ENCODE measurements around the gene B3GAT3.
A peak's percentile ranks its signal among the peaks of the same experiment; 100 is the strongest.
"Not testable (repeated sequence)": the region's sequence is repeated elsewhere in the genome, so short reads cannot be mapped to it uniquely, and the experiment has no call there.

Gene B3GAT3

DNA sequence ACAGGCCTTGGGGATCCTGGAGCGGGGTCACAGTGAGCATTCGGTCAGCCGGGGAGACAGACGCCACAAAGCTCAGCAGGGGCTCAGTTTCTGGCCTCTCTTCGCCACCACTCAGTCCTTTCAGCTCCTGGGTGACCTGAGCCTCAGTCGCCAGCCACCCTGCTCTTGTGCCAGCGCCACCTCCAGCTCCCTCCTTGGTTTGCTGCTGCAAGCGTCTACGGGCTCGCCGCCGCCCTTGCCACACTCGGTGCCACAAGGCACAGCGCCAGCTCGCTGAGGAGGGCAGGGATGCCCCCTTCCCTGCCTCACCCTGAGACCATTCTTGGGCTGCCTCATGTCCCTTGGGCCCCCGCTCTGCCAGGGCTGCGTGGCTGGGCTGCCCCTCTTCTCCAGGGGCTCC lies 46.6 kb downstream of the B3GAT3 start:
- 86 to 89% methylated on average over 15 to 17 of the region's 17 CpGs for WGBS, 2 experiments (ENCODE audit: insufficient coverage in 2 of 2)
- Histone ChIP-seq H3K9me3 (ENCODE audit: control insufficient read depth, low read length) (no peaks in the 10 kb centered on the region), H3K36me3 (ENCODE audit: control insufficient read depth, insufficient read depth, low read length) (peaks cover 70% of the 10 kb centered on the region), H3K4me1 (ENCODE audit: control insufficient read depth, insufficient read depth, low read length, poor library complexity, severe bottlenecking) (peaks cover 25% of the 10 kb centered on the region), H3K27ac (ENCODE audit: low read depth, low read length, severe bottlenecking) (peak overlapping the region; percentile 1), H3K4me3 (ENCODE audit: extremely low read depth, insufficient read depth, low read length, poor library complexity, severe bottlenecking) (peak overlapping the region; percentile 100)

DNA sequence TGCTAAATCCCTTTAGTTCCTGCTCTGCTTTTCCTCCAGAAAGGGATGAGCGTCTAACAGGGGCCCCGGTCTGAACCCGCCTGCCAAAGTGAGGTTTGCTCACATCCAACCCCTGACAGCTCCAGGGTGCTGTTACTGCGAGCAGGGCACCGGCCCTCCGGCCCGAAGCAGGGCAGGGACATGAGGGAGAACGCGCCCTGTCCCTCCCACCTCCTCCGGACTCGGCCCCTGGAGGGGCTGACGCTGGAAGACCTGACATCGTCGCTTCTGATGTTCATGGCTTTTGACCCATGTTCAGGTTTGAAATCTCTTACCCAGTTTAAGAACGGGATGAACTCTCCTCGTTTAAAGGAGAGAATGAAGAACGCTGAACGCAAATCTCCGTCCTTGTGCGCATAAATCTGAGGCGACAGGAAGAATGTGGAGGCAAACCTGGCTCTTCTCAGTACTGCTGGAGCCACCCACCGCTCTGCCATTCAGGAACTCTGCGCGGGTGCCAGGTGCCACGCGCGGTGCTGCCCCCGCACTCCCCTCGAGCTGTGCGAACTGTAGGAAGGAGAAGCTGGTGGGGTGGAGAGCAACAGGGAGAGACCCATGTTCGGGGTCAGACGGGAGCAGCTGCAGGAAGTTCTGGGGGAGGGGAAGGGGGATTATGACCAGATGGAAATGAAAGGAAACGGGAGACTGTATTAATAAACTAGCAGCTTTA lies 47.3 kb downstream of the B3GAT3 start:
- WGBS, 2 experiments (ENCODE audit: insufficient coverage in 2 of 2) = 13 to 19% methylated on average over 26 to 29 of the region's 33 CpGs
- H3K4me3 ChIP-seq (ENCODE audit: extremely low read depth, insufficient read depth, low read length, poor library complexity, severe bottlenecking) = peak overlapping the region; percentile 100
- H3K4me1 ChIP-seq (ENCODE audit: control insufficient read depth, insufficient read depth, low read length, poor library complexity, severe bottlenecking) = peaks cover 25% of the 10 kb centered on the region
- H3K9me3 ChIP-seq (ENCODE audit: control insufficient read depth, low read length) = no peaks in the 10 kb centered on the region
- peaks cover 70% of the 10 kb centered on the region for H3K36me3 ChIP-seq (ENCODE audit: control insufficient read depth, insufficient read depth, low read length)
- H3K27ac ChIP-seq (ENCODE audit: low read depth, low read length, severe bottlenecking) = peak overlapping the region; percentile 95

DNA sequence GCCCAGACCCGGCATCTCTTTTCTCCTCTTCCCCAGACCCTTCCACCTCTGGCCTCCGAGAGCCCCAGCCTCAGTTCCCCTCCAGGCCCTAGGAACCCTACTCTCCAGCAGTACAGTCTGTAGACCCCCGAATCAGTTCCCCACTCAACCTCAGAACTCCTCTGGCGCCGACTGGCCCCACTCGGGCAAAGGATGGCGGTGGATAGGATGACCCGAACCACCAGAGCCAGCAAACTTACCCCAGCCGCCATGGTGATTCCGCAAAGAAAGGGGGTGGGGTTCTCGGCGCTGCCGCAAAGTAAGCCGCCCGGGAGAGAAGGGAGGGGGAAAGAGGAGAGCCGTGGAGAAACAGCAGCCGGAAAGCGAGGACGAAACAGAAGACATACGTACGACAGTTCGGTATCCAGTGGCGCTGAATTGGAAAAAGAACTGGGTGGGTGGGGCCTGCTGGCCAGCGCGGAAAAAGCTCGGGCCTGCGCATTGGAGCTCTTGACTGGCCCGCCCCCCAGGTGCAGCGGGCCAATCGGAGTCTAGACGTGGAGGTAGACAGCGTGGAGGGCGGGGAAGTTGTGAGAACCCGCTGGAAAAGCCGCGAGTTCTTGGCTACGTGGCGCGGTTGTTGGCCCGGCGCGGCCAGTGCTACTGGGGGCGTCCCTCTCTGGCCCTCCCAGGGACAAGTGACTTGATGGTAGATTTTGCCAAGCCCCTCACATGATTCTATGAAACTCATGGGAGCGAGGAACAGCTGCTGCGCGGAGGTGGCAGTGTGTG lies 48.0 kb downstream of the B3GAT3 start, which contains the start of gene EEF1G:
Gene EEF1G (minus strand): TSS at position 300 of the 771 bp plus-strand sequence. CDS start 49 bp downstream, at position 251.
- H3K4me1 ChIP-seq (ENCODE audit: control insufficient read depth, insufficient read depth, low read length, poor library complexity, severe bottlenecking) = peaks cover 25% of the 10 kb centered on the region
- H3K4me3 ChIP-seq (ENCODE audit: extremely low read depth, insufficient read depth, low read length, poor library complexity, severe bottlenecking) = peak within 1 kb of the TSS; percentile 100
- peak within 1 kb of the TSS; percentile 95 for H3K27ac ChIP-seq (ENCODE audit: low read depth, low read length, severe bottlenecking)
- H3K9me3 ChIP-seq (ENCODE audit: control insufficient read depth, low read length) = no peaks in the 10 kb centered on the region
- H3K36me3 ChIP-seq (ENCODE audit: control insufficient read depth, insufficient read depth, low read length) = peaks cover 72% of the 10 kb centered on the region
- WGBS, 2 experiments (ENCODE audit: insufficient coverage in 2 of 2) = 0% methylated on average over 25 to 35 of the region's 46 CpGs

DNA sequence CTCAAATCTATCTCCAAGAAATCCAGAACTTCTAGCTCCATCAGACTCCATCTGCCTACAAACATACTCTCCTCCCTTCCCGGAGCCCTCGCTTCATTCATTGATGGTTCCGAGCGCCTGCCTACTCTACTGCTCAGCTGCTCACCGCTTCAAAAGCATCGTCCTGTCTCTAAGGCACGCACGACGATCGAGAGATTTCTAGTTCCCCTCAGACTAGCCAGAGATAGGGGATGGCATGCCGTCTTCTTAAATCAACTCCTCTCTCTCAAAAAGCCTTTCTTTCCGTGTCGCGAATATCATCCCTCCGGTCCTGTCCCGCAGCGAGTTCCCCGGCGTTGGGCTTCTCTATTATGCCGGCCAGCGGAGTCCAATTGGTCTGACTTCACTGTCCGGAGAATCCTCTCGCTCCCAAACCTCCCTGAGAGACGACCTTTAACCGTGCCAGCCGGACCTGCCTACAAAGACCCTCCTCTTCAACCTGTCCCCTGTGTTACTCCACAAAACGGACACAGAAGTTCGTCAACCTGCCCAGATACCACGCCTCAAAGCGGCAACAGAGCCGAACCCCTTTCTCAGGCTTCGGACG lies 48.7 kb downstream of the B3GAT3 start:
- Histone ChIP-seq H3K9me3 (ENCODE audit: control insufficient read depth, low read length) (no peaks in the 10 kb centered on the region), H3K27ac (ENCODE audit: low read depth, low read length, severe bottlenecking) (peak overlapping the region; percentile 86), H3K4me1 (ENCODE audit: control insufficient read depth, insufficient read depth, low read length, poor library complexity, severe bottlenecking) (peaks cover 25% of the 10 kb centered on the region), H3K4me3 (ENCODE audit: extremely low read depth, insufficient read depth, low read length, poor library complexity, severe bottlenecking) (peak overlapping the region; percentile 100), H3K36me3 (ENCODE audit: control insufficient read depth, insufficient read depth, low read length) (peaks cover 72% of the 10 kb centered on the region)
- WGBS, 2 experiments (ENCODE audit: insufficient coverage in 2 of 2) = 1 to 2% methylated on average over 30 to 33 of the region's 33 CpGs

- no peaks in the 10 kb centered on the region for H3K9me3 ChIP-seq (ENCODE audit: control insufficient read depth, low read length)
- no peak overlapping the region for H3K27ac ChIP-seq (ENCODE audit: low read depth, low read length, severe bottlenecking)
- WGBS, 2 experiments (ENCODE audit: insufficient coverage in 2 of 2) = 50 to 76% methylated on average over 2 to 5 of the region's 12 CpGs
- peaks cover 76% of the 10 kb centered on the region for H3K36me3 ChIP-seq (ENCODE audit: control insufficient read depth, insufficient read depth, low read length)
- peak overlapping the region; percentile 100 for H3K4me3 ChIP-seq (ENCODE audit: extremely low read depth, insufficient read depth, low read length, poor library complexity, severe bottlenecking)
- peaks cover 25% of the 10 kb centered on the region for H3K4me1 ChIP-seq (ENCODE audit: control insufficient read depth, insufficient read depth, low read length, poor library complexity, severe bottlenecking)
Observed at GRCh38 chr11:62572431-62572830, 49.4 kb downstream of the B3GAT3 start.

GRCh38 chr11:62571493-62571892 lies 50.3 kb downstream of the B3GAT3 start:
- WGBS, 2 experiments (ENCODE audit: insufficient coverage in 2 of 2) = 95 to 97% methylated on average over 3 to 4 of the region's 5 CpGs
- H3K4me3 ChIP-seq (ENCODE audit: extremely low read depth, insufficient read depth, low read length, poor library complexity, severe bottlenecking); H3K9me3 ChIP-seq (ENCODE audit: control insufficient read depth, low read length); H3K27ac ChIP-seq (ENCODE audit: low read depth, low read length, severe bottlenecking): not testable (repeated sequence)
- H3K36me3 ChIP-seq (ENCODE audit: control insufficient read depth, insufficient read depth, low read length) = peaks cover 79% of the 10 kb centered on the region
- H3K4me1 ChIP-seq (ENCODE audit: control insufficient read depth, insufficient read depth, low read length, poor library complexity, severe bottlenecking) = peaks cover 31% of the 10 kb centered on the region

GRCh38 chr11:62570903-62571302 lies 50.9 kb downstream of the B3GAT3 start:
- H3K36me3 ChIP-seq (ENCODE audit: control insufficient read depth, insufficient read depth, low read length) = peaks cover 79% of the 10 kb centered on the region

GRCh38 chr11:62569611-62570010 lies 52.2 kb downstream of the B3GAT3 start:
- Histone ChIP-seq H3K9me3 (ENCODE audit: control insufficient read depth, low read length) (no peaks in the 10 kb centered on the region), H3K27ac (ENCODE audit: low read depth, low read length, severe bottlenecking) (no peak overlapping the region), H3K4me3 (ENCODE audit: extremely low read depth, insufficient read depth, low read length, poor library complexity, severe bottlenecking) (no peak overlapping the region), H3K4me1 (ENCODE audit: control insufficient read depth, insufficient read depth, low read length, poor library complexity, severe bottlenecking) (peaks cover 22% of the 10 kb centered on the region), H3K36me3 (ENCODE audit: control insufficient read depth, insufficient read depth, low read length) (peaks cover 80% of the 10 kb centered on the region)
- no CpG with 5 or more reads among the region's 1 CpG for WGBS, 2 experiments (ENCODE audit: insufficient coverage in 2 of 2)

More at GRCh38 chr11:62570903-62571302, 50.9 kb downstream of the B3GAT3 start:
- not testable (repeated sequence) for H3K4me3 ChIP-seq (ENCODE audit: extremely low read depth, insufficient read depth, low read length, poor library complexity, severe bottlenecking); H3K27ac ChIP-seq (ENCODE audit: low read depth, low read length, severe bottlenecking); H3K9me3 ChIP-seq (ENCODE audit: control insufficient read depth, low read length)
- peaks cover 29% of the 10 kb centered on the region for H3K4me1 ChIP-seq (ENCODE audit: control insufficient read depth, insufficient read depth, low read length, poor library complexity, severe bottlenecking)
- 86 to 100% methylated on average over 1 to 2 of the region's 5 CpGs for WGBS, 2 experiments (ENCODE audit: insufficient coverage in 2 of 2)

- Histone ChIP-seq H3K4me3 (ENCODE audit: extremely low read depth, insufficient read depth, low read length, poor library complexity, severe bottlenecking) (no peak overlapping the region), H3K27ac (ENCODE audit: low read depth, low read length, severe bottlenecking) (no peak overlapping the region), H3K4me1 (ENCODE audit: control insufficient read depth, insufficient read depth, low read length, poor library complexity, severe bottlenecking) (peaks cover 23% of the 10 kb centered on the region), H3K36me3 (ENCODE audit: control insufficient read depth, insufficient read depth, low read length) (peaks cover 95% of the 10 kb centered on the region), H3K9me3 (ENCODE audit: control insufficient read depth, low read length) (no peaks in the 10 kb centered on the region)
- 86 to 95% methylated on average over 1 to 4 of the region's 8 CpGs for WGBS, 2 experiments (ENCODE audit: insufficient coverage in 2 of 2)
Observed at GRCh38 chr11:62567018-62567633, 54.7 kb downstream of the B3GAT3 start.

DNA sequence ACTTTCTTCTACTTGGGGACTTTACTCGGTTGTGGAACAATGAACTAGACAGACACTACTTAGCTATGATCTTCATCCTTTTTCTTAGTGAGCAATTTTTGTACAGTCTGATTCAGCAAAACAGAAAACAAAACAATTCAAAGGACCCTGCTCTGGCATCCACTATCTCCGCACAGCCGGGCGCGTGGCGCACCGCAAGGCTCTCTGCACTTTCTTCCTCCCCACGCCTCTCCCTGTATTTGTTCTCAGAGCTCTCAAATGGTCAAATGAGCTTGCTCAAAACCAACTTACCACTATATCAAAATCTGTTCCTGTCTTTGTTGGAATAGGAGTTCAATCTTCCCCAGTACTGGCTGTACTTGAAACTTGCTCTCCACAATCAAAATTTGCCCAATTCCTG lies 55.5 kb downstream of the B3GAT3 start:
- Histone ChIP-seq H3K4me3 (ENCODE audit: extremely low read depth, insufficient read depth, low read length, poor library complexity, severe bottlenecking) (no peak overlapping the region), H3K9me3 (ENCODE audit: control insufficient read depth, low read length) (no peaks in the 10 kb centered on the region), H3K4me1 (ENCODE audit: control insufficient read depth, insufficient read depth, low read length, poor library complexity, severe bottlenecking) (peaks cover 18% of the 10 kb centered on the region), H3K27ac (ENCODE audit: low read depth, low read length, severe bottlenecking) (no peak overlapping the region), H3K36me3 (ENCODE audit: control insufficient read depth, insufficient read depth, low read length) (peaks cover 95% of the 10 kb centered on the region)
- WGBS, 2 experiments (ENCODE audit: insufficient coverage in 2 of 2) = 97 to 100% methylated on average over 8 of the region's 8 CpGs
